GM12892 (cell line): ENCODE results near the gene ISOC2.

ENCODE experiments used
- DNase-seq: peaks from one replicate; pipeline ENCODE4 v3.0.0; 2011; ENCODE audit not compliant: insufficient read length
- FAIRE-seq: peaks from 2 replicates; lab custom pipeline; 2011; peaks lifted over from hg19 to GRCh38; lab: Jason Lieb, UNC
- POLR2A ChIP-seq: IDR thresholded peaks from 2 replicates; pipeline ENCODE4 v1.6.1; 2011; ENCODE audit warnings: low read depth, low read length, control low read depth
- POLR2AphosphoS5 ChIP-seq: IDR thresholded peaks from 2 replicates; pipeline ENCODE4 v1.6.1; 2011; ENCODE audit warnings: low read depth, low read length, control low read depth
- TAF1 ChIP-seq: IDR thresholded peaks from 2 replicates; pipeline ENCODE4 v1.6.1; 2011; ENCODE audit warnings: low read depth, mild to moderate bottlenecking, control low read depth, low read length, borderline replicate concordance

Gene ISOC2

DNA sequence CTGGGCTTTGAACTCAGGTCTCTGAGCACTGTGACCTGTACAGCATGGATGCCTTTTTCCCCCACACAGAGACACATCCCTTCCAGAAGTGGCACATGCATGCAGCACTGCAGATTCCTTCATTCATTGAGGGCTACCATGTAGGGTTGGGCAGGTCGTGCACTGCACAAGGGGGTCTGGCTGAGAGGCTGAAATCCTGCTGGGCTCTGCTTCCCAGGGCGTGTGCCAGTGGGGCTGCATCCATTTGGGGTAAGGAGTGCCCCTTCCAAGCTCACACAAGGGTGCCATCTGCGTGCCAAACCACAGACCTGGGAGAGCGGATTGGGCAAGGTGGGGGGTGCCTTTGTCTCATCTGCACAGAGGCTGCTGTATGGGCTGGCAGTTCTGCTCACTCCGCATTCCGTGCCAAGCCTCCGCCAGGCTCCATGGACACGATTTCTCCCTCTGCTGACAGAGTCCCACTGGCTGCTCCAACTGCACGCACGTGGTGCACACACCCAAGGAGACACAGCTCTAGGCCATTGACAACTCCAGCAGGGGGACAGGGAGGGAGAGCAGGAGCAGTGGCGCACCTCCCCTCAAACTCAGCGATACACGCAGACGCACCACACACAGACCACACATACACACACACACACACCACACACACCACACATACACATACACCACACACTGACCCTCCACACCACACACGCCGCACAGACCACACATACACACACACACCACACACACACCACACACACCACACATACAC lies 13.8 kb downstream of the ISOC2 start:
- no peak for DNase-seq
- no peak for TF ChIP-seq POLR2AphosphoS5
- TF ChIP-seq POLR2A, result no peak
- TF ChIP-seq TAF1, result no peak
- FAIRE-seq, result no peak

DNA sequence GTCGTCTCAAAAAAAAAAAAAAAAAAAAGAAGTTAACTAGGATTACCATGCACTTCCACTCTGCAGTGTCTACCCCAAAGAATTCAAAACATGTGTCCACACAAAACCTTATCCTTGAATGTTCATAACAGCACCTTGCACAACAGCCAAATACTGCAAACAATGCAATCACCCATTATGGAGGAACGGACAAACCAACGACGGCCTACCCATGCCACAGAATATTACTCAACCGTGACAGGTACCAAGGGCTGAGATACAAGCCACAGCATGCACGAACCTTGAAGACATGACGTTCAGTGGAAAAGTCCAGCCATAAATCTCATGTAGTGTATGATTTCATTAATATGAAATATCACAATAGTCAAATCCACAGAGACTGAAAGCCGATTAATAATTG lies 15.4 kb downstream of the ISOC2 start:
- TF ChIP-seq POLR2AphosphoS5 (no peak), POLR2A (no peak), TAF1 (no peak)
- FAIRE-seq (no peak), DNase-seq (no peak)

DNA sequence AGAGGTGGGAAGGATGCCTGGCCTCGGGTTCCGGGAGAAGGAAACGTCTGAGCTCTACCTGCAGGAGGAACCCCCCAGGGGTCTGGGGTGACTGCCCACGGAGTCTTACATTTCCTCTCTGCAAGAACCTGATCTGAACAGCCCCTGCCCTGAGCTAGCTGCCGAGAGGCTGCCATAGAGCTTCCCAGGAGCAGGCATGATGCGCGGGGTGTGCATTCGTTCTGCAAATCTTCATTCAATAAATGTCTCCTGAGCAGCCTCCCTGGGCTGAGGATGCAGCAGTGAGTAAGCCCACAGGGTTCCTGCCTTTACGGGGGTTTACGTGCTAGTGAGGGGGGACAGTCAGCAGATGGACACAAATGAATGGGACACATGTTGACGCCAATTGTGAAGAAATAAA lies 16.8 kb downstream of the ISOC2 start:
- TF ChIP-seq TAF1, result no peak
- no peak for TF ChIP-seq POLR2A
- TF ChIP-seq POLR2AphosphoS5, result no peak
- DNase-seq, result no peak
- FAIRE-seq, result no peak

DNA sequence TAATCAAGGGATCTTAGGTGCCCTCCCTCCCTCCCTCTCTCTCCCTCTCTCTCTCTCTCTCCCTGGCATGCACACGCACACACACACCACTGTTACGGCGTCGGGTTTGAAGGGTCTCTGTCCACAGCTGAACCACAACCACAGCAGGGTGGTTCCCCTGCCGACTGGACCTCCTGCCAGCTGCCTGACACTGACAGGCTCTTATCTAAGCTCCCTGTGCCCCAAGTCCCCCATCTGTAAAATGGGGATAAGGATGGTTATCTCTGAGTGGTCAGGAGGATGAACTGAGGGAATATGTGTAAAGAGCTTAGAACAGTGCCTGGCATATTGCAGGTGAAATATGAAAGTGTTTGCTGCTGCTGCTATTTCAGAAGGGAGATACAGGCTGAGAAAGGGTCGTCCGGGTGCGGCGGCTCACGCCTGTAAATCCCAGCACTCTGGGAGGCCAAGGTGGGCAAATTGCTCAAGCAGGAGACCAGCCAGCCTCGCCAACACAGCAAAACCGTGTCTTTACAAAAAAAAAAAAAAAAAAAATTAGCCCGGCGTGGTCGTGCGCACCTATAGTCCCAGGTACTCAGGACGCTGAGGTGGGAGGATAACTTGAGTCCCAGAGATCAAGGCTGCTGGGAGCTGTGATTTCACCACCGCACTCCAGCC lies 17.5 kb downstream of the ISOC2 start:
- no peak for FAIRE-seq
- DNase-seq, result no peak
- TF ChIP-seq POLR2A (no peak), POLR2AphosphoS5 (no peak), TAF1 (no peak)

- TF ChIP-seq POLR2AphosphoS5, result no peak
- TF ChIP-seq TAF1, result no peak
- TF ChIP-seq POLR2A, result no peak
- FAIRE-seq, result no peak
These were observed 18.2 kb downstream of the ISOC2 start, which contains the start of gene SHISA7 for GRCh38 chr19:55443045-55443823. SHISA7 (minus strand) TSS chr19:55443300; CDS start chr19:55442863, 437 bp downstream.

DNA sequence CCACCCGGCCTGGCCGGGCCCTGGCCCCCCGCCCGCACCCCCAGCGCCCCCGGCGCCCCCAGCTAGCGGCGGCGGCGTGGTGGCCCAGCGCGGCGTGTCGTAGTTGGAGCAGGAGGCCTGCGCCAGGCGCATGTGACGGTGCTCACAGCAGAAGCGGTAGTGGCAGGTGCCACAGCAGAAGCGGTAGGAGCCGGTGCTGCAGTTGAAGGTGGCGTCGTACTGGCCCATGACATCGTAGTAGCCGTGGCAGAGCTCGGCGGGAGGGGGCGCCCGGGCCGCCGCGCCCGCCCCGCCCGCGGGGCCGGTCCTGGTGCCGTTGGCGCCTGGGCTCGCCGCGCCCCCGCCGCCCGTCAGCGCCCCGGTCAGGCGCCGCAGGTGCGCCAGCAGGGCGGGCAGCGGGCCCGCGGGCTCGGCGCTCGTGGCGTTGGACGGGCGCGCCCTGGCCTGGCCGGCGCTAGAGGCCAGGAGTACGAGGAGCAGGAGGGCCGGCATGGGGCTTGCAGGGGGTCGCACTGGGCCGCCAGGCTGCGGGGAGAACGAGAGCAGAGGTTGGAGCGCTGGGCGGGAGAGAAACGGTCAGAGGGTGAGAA lies 19.0 kb downstream of the ISOC2 start:
- DNase-seq (no peak), FAIRE-seq (no peak)
- TF ChIP-seq POLR2A (no peak), POLR2AphosphoS5 (no peak), TAF1 (no peak)

More at GRCh38 chr19:55443045-55443823, 18.2 kb downstream of the ISOC2 start, which contains the start of gene SHISA7:
- no peak for DNase-seq

DNA sequence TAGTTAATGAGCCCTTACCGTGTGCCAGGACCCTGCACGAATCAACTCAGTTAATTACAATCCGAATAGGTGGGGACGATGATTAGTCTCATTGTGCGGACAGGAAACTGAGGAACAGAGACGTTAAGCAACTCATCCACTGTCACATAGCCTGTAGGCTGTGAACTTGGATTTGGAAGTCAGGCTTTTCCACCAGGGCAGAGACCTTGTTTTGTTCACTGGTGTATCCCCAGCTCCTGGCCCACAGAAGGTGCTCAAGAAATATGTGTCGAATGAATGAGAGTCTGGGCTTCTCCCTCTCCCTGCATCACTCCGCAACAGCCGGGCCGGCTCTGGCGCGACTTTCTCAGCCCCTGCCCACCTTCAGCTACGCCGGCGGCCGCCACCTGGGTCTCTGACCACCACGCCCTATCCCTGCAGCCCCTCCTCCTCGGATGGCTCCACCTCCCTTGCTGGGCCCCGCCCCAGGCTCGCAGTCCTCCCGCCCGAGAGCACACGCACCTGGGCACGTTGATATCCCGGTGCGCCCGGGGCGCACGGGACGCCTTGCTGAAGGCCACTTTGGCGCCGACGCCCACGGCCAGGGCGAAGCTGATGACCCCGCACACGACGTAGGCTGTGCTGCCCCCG lies 19.6 kb downstream of the ISOC2 start:
- no peak for TF ChIP-seq POLR2A
- TF ChIP-seq TAF1, result no peak
- TF ChIP-seq POLR2AphosphoS5, result no peak
- FAIRE-seq, result peak; percentile 14
- DNase-seq, result no peak

GRCh38 chr19:55441319-55441691 lies 20.1 kb downstream of the ISOC2 start:
- FAIRE-seq (no peak), DNase-seq (no peak)
- TF ChIP-seq TAF1, result no peak
- no peak for TF ChIP-seq POLR2A
- TF ChIP-seq POLR2AphosphoS5, result no peak

- no peak for TF ChIP-seq POLR2A
- TF ChIP-seq POLR2AphosphoS5, result no peak
- no peak for TF ChIP-seq TAF1
- DNase-seq (no peak), FAIRE-seq (no peak)
These were observed 20.9 kb downstream of the ISOC2 start for GRCh38 chr19:55440411-55441105.

- DNase-seq (no peak), FAIRE-seq (no peak)
- TF ChIP-seq TAF1 (no peak), POLR2A (no peak), POLR2AphosphoS5 (no peak)
These were observed 22.4 kb downstream of the ISOC2 start for GRCh38 chr19:55439052-55439451.
